MCF 10A (cell line): ENCODE measurements around the gene SLC6A9. TPM values are rescaled to one million over a fixed set of nuclear protein-coding genes. Genes with fewer than 3 reads are reported as not detected.

ENCODE experiments used
- BruUV-seq: library from RNA; stranded (reverse); fragments of 400-500 nt; replicated peaks from 2 replicates; lab custom pipeline; 2021; lab: Mats Ljungman, UMichigan
- CTCF ChIA-PET: fragments of 300-600 bp; sonication (Branson Sonifier 250); formaldehyde crosslinking; extraction: SDS; loops from one replicate; lab custom pipeline; 2021; ENCODE audit warnings: antibody characterized with exemption, inconsistent platforms; lab: Yijun Ruan, JAX
- POLR2A ChIA-PET: fragments of 300-600, 350-650 bp; sonication (Branson Sonifier 250); formaldehyde crosslinking; extraction: SDS; loops from one replicate; lab custom pipeline; 2020; ENCODE audit warnings: antibody characterized with exemption, inconsistent platforms; lab: Yijun Ruan, JAX
- DNase-seq: peaks from one replicate; pipeline ENCODE4 v3.0.0-alpha.2; 2018; ENCODE audit not compliant: unreplicated experiment
- H3K27ac Mint-ChIP-seq: one replicate; pipeline ENCODE4 v1.8.0; 2022; ENCODE audit warnings: mild to moderate bottlenecking, low read depth, mixed read lengths; ENCODE audit not compliant: unreplicated experiment
- H3K27me3 Mint-ChIP-seq: one replicate; pipeline ENCODE4 v1.8.0; 2022; ENCODE audit warnings: mixed read lengths; ENCODE audit not compliant: insufficient read depth, unreplicated experiment
- H3K36me3 Mint-ChIP-seq: one replicate; pipeline ENCODE4 v1.8.0; 2022; ENCODE audit warnings: mild to moderate bottlenecking, moderate library complexity, mixed read lengths; ENCODE audit not compliant: insufficient read depth, unreplicated experiment
- H3K4me1 Mint-ChIP-seq: one replicate; pipeline ENCODE4 v1.8.0; 2022; ENCODE audit warnings: mixed read lengths; ENCODE audit not compliant: insufficient read depth, unreplicated experiment
- H3K4me3 Mint-ChIP-seq: one replicate; pipeline ENCODE4 v1.8.0; 2022; ENCODE audit warnings: mild to moderate bottlenecking, moderate library complexity, mixed read lengths; ENCODE audit not compliant: unreplicated experiment
- H3K9me3 Mint-ChIP-seq: one replicate; pipeline ENCODE4 v1.8.0; 2022; ENCODE audit warnings: mixed read lengths; ENCODE audit not compliant: unreplicated experiment
- intact Hi-C: fragments of 100-400 bp; cut with micrococcal nuclease; formaldehyde crosslinking; loops from 2 replicates; pipeline ENCODE4 v1.14.1; 2022
- total RNA-seq: library from RNA; stranded (reverse); gene quantifications from 2 replicates; pipeline ENCODE4 v1.2.3, GENCODE V29; 2022
- TF ChIP-seq, protein P1 (sequence below): fragments of 200-600 bp; IDR thresholded peaks from one replicate; pipeline ENCODE4 v1.8.0; 2022; ENCODE audit warnings: antibody characterized with exemption, mild to moderate bottlenecking; ENCODE audit not compliant: unreplicated experiment

Gene SLC6A9
- total RNA-seq, 1 experiment from 2014 or later, result 64.9 TPM

DNA sequence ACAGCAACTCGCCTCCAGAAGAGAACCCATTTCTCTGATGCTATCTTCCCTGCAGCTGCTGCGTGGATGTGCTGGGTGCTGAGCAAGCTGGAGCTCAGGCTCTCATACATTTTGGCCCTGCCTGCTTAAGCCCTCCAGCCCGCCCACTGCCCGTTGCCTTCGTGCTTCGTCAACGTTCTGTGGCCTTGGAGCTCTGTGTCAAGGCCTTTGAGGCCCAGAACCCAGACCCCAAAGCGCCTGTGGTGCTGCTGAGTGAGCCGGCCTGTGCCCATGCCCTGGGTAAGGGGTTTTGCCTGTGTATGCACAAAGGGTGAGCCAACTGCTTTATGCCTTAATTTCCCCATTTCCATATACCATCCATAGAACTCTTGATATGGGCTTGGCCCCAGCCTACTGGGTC, 60.4 kb downstream of the SLC6A9 start:
- POLR2A ChIA-PET, result interaction anchor here (0.6 to 3.9 kb wide), 5 partner anchors 9 to 321 kb away, joined by 3 to 28 read pairs (median 5); partner anchors contain the start of genes IPO13, KDM4A and ST3GAL3
- no peaks in the 10 kb centered on the region for H3K27me3 Mint-ChIP-seq
- TF ChIP-seq, protein P1, sequence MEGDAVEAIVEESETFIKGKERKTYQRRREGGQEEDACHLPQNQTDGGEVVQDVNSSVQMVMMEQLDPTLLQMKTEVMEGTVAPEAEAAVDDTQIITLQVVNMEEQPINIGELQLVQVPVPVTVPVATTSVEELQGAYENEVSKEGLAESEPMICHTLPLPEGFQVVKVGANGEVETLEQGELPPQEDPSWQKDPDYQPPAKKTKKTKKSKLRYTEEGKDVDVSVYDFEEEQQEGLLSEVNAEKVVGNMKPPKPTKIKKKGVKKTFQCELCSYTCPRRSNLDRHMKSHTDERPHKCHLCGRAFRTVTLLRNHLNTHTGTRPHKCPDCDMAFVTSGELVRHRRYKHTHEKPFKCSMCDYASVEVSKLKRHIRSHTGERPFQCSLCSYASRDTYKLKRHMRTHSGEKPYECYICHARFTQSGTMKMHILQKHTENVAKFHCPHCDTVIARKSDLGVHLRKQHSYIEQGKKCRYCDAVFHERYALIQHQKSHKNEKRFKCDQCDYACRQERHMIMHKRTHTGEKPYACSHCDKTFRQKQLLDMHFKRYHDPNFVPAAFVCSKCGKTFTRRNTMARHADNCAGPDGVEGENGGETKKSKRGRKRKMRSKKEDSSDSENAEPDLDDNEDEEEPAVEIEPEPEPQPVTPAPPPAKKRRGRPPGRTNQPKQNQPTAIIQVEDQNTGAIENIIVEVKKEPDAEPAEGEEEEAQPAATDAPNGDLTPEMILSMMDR, result no peak

DNA sequence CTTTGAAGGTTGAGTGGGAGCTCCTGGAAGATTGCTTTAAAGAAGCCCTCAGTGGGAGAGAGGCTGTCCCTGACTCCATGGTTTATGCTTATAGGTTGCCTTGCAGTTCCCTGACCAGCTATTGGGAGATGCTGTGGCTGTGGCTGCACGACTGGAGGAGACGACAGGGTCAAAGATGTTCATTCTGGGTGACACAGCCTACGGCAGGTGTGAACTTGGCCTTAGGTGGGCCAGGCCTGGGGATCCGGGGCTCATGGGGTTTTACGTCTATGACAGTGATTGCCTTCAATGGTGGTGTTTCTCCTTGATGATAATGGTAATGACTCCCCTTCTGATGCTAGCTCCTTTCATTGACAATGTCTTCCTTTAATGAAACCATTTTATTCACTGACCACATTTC, 60.8 kb downstream of the SLC6A9 start:
- ChIA-PET POLR2A (interaction anchor here (0.6 to 3.9 kb wide), 5 partner anchors 9 to 321 kb away, joined by 3 to 28 read pairs (median 5); partner anchors contain the start of genes IPO13, KDM4A and ST3GAL3), CTCF (interaction anchor here (0.8 to 1.9 kb wide), 6 partner anchors 22 to 66 kb away, joined by 3 to 8 read pairs (median 4); partner anchors contain the start of gene IPO13)
- no peaks in the 10 kb centered on the region for H3K9me3 Mint-ChIP-seq
- TF ChIP-seq, protein P1, result no peak
- BruUV-seq, result no TSS peak
- H3K27me3 Mint-ChIP-seq, result no peaks in the 10 kb centered on the region
- peak overlapping the region; percentile 74 for H3K27ac Mint-ChIP-seq
- intact Hi-C loops, result no loop called here
- peaks cover 10% of the 10 kb centered on the region for H3K4me1 Mint-ChIP-seq
- no peak for DNase-seq
- H3K4me3 Mint-ChIP-seq, result peak overlapping the region; percentile 98
- peaks cover 12% of the 10 kb centered on the region for H3K36me3 Mint-ChIP-seq

More for the DNA sequence above, 60.4 kb downstream of the SLC6A9 start:
- peak overlapping the region; percentile 98 for H3K4me3 Mint-ChIP-seq
- intact Hi-C loops, result no loop called here
- CTCF ChIA-PET, result interaction anchor here (0.9 to 2.6 kb wide), 6 partner anchors 23 to 207 kb away, joined by 3 to 8 read pairs (median 5); partner anchors contain the start of gene IPO13
- H3K4me1 Mint-ChIP-seq, result peaks cover 10% of the 10 kb centered on the region
- BruUV-seq, result no TSS peak
- no peak overlapping the region for H3K27ac Mint-ChIP-seq
- no peaks in the 10 kb centered on the region for H3K9me3 Mint-ChIP-seq
- peaks cover 12% of the 10 kb centered on the region for H3K36me3 Mint-ChIP-seq
- DNase-seq, result no peak

DNA sequence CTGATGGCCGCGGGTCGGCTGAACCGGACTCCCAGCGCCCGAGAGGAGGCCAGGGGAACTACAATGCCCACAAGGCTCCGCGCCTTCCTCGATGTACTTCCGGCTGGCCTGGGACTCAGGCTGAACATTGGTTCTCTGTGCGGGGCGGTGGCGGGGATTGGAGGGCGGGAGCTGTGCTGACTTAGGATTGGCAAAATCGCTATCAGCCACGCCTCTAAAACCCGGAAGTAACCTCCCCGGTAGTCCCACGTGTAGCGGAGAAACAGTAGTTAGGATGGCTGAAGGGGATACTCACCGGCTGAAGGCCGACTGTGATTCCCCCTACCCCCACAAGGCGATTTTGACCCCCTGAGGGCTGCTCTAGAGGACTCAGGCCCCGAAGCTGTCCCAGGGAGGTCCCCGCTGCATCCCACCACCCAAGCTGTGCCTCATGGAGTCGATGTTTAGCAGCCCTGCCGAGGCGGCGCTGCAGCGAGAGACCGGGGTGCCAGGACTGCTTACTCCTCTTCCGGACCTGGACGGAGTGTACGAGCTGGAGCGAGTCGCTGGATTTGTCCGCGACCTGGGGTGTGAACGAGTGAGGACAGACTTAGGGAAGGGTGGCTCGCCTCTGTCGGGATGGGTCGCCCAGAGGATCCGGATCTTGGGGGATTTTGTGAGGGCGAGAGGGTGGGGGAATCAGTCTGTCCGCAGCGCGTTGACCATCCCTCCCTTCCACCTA, 61.4 kb downstream of the SLC6A9 start, which contains the start of gene DPH2:
TSS of gene DPH2 (plus strand) at position 265 of the 721 bp plus-strand sequence. CDS start at position 431, 166 bp downstream.
- TF ChIP-seq, protein P1, result no peak
- Mint-ChIP-seq H3K27ac (peak within 1 kb of the TSS; percentile 74), H3K4me1 (peaks cover 10% of the 10 kb centered on the region), H3K9me3 (no peaks in the 10 kb centered on the region), H3K27me3 (no peaks in the 10 kb centered on the region), H3K4me3 (peak within 1 kb of the TSS; percentile 98), H3K36me3 (peaks cover 12% of the 10 kb centered on the region)
- intact Hi-C loops, result loop anchor here (1.0 kb wide), 1 partner anchor 24 kb away; the partner anchor contains the start of gene IPO13
- TSS peak; percentile 52 for BruUV-seq
- POLR2A ChIA-PET, result interaction anchor here (0.6 to 3.9 kb wide), 5 partner anchors 10 to 277 kb away, joined by 3 to 28 read pairs (median 5); partner anchors contain the start of genes IPO13 and ST3GAL3
- peak; percentile 97 for DNase-seq
- CTCF ChIA-PET, result interaction anchor here (0.8 to 1.9 kb wide), 6 partner anchors 22 to 67 kb away, joined by 3 to 8 read pairs (median 4); partner anchors contain the start of gene IPO13

DNA sequence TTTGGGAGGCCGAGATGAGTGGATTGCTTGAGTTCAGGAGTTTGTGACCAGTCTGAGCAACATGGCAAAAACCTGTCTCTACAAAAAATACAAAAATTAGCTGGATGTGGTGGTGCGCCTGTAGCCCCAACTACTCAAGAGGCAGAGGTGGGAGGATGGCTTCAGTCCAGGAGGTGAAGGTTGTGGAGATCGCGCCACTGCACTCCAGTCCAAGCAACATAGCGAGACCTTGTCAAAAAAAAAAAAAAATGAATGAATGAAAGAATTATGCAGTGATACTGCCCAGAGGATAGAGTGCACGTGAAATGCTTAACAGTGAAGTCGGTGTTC, 61.9 kb downstream of the SLC6A9 start:
- Mint-ChIP-seq H3K9me3 (no peaks in the 10 kb centered on the region), H3K4me1 (peaks cover 8% of the 10 kb centered on the region), H3K4me3 (peak overlapping the region; percentile 98), H3K36me3 (peaks cover 7% of the 10 kb centered on the region), H3K27me3 (no peaks in the 10 kb centered on the region), H3K27ac (no peak overlapping the region)
- TF ChIP-seq, protein P1, result no peak
- CTCF ChIA-PET, result interaction anchor here (1.9 kb wide), 1 partner anchor 24 kb away, joined by 5 read pairs; no protein-coding TSS in a partner anchor
- intact Hi-C loops, result loop anchor here (1.0 kb wide), 1 partner anchor 23 kb away; the partner anchor contains the start of gene IPO13
- POLR2A ChIA-PET, result interaction anchor here (1.6 to 3.9 kb wide), 2 partner anchors 22 to 262 kb away, joined by 6 to 28 read pairs; partner anchors contain the start of genes IPO13 and ST3GAL3
- BruUV-seq, result no TSS peak
- DNase-seq, result no peak
